IPS DF 6.9 (cell line): Measurements from ENCODE around the gene FAAP24.
"Not testable (repeated sequence)": the region's sequence is repeated elsewhere in the genome, so short reads cannot be mapped to it uniquely, and the experiment has no call there.

ENCODE experiments used
- DNase-seq: peaks from one replicate; pipeline ENCODE4 v3.0.0-alpha.2; 2013; ENCODE audit warnings: low read depth, low spot score
- H3K27ac ChIP-seq: one replicate; pipeline ENCODE4 v1.5.1; 2013; ENCODE audit warnings: low read length, control low read depth
- H3K27me3 ChIP-seq: 2 replicates; pipeline ENCODE4 v1.6.1; 2013; ENCODE audit warnings: mild to moderate bottlenecking, low read length; ENCODE audit not compliant: control insufficient read depth, insufficient read depth
- H3K36me3 ChIP-seq: 2 replicates; pipeline ENCODE4 v1.6.1; 2013; ENCODE audit warnings: low read length; ENCODE audit not compliant: control insufficient read depth, insufficient read depth
- H3K4me1 ChIP-seq: 2 replicates; pipeline ENCODE4 v1.6.1; 2013; ENCODE audit warnings: low read length; ENCODE audit not compliant: control insufficient read depth, insufficient read depth
- H3K4me3 ChIP-seq: 2 replicates; pipeline ENCODE4 v1.5.1; 2013; ENCODE audit warnings: mild to moderate bottlenecking, low read length
- H3K9me3 ChIP-seq: 2 replicates; pipeline ENCODE4 v1.6.1; 2013; ENCODE audit warnings: low read length, inconsistent platforms; ENCODE audit not compliant: control insufficient read depth, insufficient read depth
- WGBS: extraction: QIAGEN DNeasy Blood & Tissue Kit; methylation state at CpG from one replicate; pipeline ENCODE4 v1.1.7; 2013; ENCODE audit warnings: mixed read lengths, missing lambda C conversion rate; ENCODE audit not compliant: insufficient read length, insufficient coverage; 5-methylcytosine and 5-hydroxymethylcytosine counted together

FAAP24 gene

GRCh38 chr19:32997716-32998355 is 25.8 kb downstream of the FAAP24 start:
- Histone ChIP-seq H3K36me3 (peaks cover 11% of the 10 kb centered on the region), H3K4me3 (no peak overlapping the region; the same call in 1 of the 2 replicates), H3K4me1 (no peaks in the 10 kb centered on the region), H3K27me3 (no peaks in the 10 kb centered on the region), H3K9me3 (no peaks in the 10 kb centered on the region), H3K27ac (no peak overlapping the region)
- WGBS = no CpG with 5 or more reads among the region's 14 CpGs
- no peak for DNase-seq

- Histone ChIP-seq H3K9me3 (no peaks in the 10 kb centered on the region), H3K27ac (no peak overlapping the region), H3K4me3 (no peak overlapping the region), H3K27me3 (no peaks in the 10 kb centered on the region), H3K4me1 (no peaks in the 10 kb centered on the region), H3K36me3 (peaks cover 11% of the 10 kb centered on the region)
- no peak for DNase-seq
- WGBS = no CpG with 5 or more reads among the region's 3 CpGs
Measured at GRCh38 chr19:32998722-32999121, 26.7 kb downstream of the FAAP24 start.

DNA sequence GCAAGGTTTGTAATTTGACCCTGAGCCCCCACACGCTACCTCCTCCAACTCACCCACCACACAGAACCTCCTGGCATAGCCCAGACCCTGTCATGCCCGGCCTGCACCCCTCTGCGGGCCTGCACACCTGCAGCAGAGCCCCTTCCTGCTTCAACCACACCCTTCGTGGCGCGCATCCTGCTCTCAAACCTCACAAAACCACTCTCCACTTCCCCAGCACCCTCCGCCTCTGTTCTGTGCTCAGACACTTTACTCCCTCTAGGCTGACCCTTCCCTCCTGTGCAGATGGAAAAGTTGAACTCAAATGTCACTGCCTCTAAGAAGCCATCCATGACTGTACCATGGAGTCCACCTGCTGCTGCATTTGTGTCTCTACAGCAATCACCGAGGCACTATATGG is 28.5 kb downstream of the FAAP24 start:
- Histone ChIP-seq H3K4me3 (no peak overlapping the region), H3K4me1 (no peaks in the 10 kb centered on the region), H3K36me3 (peaks cover 11% of the 10 kb centered on the region), H3K9me3 (no peaks in the 10 kb centered on the region), H3K27ac (no peak overlapping the region), H3K27me3 (no peaks in the 10 kb centered on the region)
- no CpG with 5 or more reads among the region's 8 CpGs for WGBS
- no peak for DNase-seq

DNA sequence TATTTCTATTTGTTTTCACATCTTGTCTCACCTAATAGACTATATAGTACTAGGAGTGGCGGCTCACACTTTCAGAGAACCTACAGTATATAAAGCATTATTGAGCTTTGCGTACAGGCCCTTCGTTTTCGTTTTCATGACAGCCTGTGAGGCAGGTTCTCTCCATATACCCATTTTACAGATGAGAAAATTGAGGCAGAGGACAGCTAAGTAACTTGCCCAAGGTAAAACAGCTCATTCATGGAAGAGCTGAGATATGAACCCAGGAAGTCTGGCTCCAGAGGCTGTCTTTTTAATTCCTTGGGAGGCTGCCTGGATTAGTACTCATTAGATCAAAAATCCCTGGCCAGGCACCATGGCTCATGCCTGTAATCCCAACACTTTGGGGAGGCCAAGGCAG is 28.9 kb downstream of the FAAP24 start:
- peaks cover 11% of the 10 kb centered on the region for H3K36me3 ChIP-seq
- H3K9me3 ChIP-seq = no peaks in the 10 kb centered on the region
- no CpG with 5 or more reads among the region's 4 CpGs for WGBS
- no peaks in the 10 kb centered on the region for H3K4me1 ChIP-seq
- H3K4me3 ChIP-seq = no peak overlapping the region
- H3K27me3 ChIP-seq = no peaks in the 10 kb centered on the region
- no peak for DNase-seq
- H3K27ac ChIP-seq = no peak overlapping the region

DNA sequence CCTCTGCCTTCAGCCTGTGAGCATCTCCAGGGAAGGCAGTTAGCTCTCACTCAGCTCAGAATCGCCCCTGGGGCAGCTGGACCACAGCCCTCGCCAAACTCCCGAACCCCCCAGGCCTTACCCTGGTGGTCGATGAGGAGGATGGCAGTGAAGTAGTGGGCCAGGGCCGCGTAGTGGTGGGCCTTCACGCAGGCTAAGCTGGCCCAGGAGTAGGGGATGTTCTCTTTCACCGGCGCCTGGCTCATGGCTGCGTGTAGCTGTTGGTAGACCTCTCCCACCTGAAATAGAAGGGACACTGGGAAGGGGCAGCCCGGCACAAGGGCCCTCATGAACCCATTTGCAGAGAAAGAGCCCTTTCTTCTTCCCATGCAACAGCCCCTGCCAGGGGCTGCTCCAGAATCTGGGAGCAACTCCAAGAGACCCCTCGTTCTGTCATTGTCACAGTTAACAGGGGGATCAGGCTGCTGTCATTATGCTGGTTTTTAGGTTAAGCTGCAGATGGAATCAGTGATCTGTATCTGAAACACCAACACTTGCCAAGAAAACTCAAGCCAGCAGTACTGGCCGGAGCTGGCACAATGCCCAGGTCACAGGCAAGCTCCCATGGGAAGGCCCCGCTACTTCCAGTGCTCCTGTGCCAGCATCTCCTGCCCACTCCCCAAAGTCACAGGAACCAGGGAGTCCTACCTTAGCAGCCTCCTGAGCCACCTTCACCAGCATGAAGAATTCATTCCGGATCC is 30.3 kb downstream of the FAAP24 start:
- not testable (repeated sequence) for H3K27ac ChIP-seq, H3K9me3 ChIP-seq, DNase-seq, H3K27me3 ChIP-seq, H3K4me3 ChIP-seq, H3K4me1 ChIP-seq
- WGBS = no CpG with 5 or more reads among the region's 15 CpGs
- H3K36me3 ChIP-seq = peaks cover 11% of the 10 kb centered on the region

GRCh38 chr19:33003424-33004024 is 31.5 kb downstream of the FAAP24 start:
- not testable (repeated sequence) for H3K27me3 ChIP-seq, H3K36me3 ChIP-seq, H3K27ac ChIP-seq, H3K4me3 ChIP-seq, H3K9me3 ChIP-seq, DNase-seq, H3K4me1 ChIP-seq
- WGBS = no CpG with 5 or more reads among the region's 6 CpGs

DNA sequence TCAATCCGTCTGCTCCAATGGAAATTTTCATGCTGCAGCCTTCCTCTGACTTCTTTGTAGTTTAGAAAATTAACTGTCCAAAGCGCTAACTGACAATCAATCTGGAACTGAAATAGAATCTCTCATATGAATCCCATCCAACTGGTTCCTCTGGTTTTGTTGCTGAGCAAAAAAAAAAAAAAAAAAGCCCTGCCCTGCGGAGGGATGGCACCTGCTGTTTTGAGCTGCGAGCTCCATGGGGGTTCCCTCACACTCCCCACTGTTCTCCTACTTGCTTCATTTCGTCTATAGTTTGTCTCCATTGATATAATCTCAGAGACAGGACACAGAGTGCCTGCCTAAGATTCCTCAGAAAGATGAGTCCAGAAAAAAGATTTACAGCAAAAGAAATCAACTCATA is 33.4 kb downstream of the FAAP24 start:
- no peaks in the 10 kb centered on the region for H3K9me3 ChIP-seq
- H3K27ac ChIP-seq = no peak overlapping the region
- WGBS = no CpG with 5 or more reads among the region's 5 CpGs
- no peak for DNase-seq
- no peaks in the 10 kb centered on the region for H3K27me3 ChIP-seq
- peaks cover 3% of the 10 kb centered on the region; the same call in 1 of the 2 replicates for H3K36me3 ChIP-seq
- 0 out of 2 replicates have a peak, but pooled peaks cover 1% of the 10 kb centered on the region for H3K4me1 ChIP-seq
- H3K4me3 ChIP-seq = no peak overlapping the region

- peaks cover 3% of the 10 kb centered on the region; the same call in 1 of the 2 replicates for H3K36me3 ChIP-seq
- 0 out of 2 replicates have a peak, but pooled peaks cover 1% of the 10 kb centered on the region for H3K4me1 ChIP-seq
- H3K27ac ChIP-seq = no peak overlapping the region
- no peaks in the 10 kb centered on the region for H3K9me3 ChIP-seq
- no CpG with 5 or more reads among the region's 4 CpGs for WGBS
- no peaks in the 10 kb centered on the region for H3K27me3 ChIP-seq
- no peak overlapping the region for H3K4me3 ChIP-seq
- no peak for DNase-seq
Measured at GRCh38 chr19:33008738-33009137, 36.7 kb downstream of the FAAP24 start.

GRCh38 chr19:33010891-33011290 is 38.8 kb downstream of the FAAP24 start:
- not testable (repeated sequence) for H3K27ac ChIP-seq, H3K4me3 ChIP-seq, H3K36me3 ChIP-seq, H3K4me1 ChIP-seq, H3K27me3 ChIP-seq, DNase-seq, H3K9me3 ChIP-seq
- WGBS = no CpG with 5 or more reads among the region's 4 CpGs

GRCh38 chr19:33022472-33023116 is 50.6 kb downstream of the FAAP24 start:
- H3K36me3 ChIP-seq = no peaks in the 10 kb centered on the region
- peak overlapping the region; percentile 30 for H3K27ac ChIP-seq
- H3K27me3 ChIP-seq = no peaks in the 10 kb centered on the region
- no peak overlapping the region for H3K4me3 ChIP-seq
- peaks cover 5% of the 10 kb centered on the region for H3K4me1 ChIP-seq
- no peaks in the 10 kb centered on the region for H3K9me3 ChIP-seq
- WGBS = no CpG with 5 or more reads among the region's 11 CpGs
- peak; percentile 86 for DNase-seq
